Measurements from ENCODE around the gene MICALL1.

DNA sequence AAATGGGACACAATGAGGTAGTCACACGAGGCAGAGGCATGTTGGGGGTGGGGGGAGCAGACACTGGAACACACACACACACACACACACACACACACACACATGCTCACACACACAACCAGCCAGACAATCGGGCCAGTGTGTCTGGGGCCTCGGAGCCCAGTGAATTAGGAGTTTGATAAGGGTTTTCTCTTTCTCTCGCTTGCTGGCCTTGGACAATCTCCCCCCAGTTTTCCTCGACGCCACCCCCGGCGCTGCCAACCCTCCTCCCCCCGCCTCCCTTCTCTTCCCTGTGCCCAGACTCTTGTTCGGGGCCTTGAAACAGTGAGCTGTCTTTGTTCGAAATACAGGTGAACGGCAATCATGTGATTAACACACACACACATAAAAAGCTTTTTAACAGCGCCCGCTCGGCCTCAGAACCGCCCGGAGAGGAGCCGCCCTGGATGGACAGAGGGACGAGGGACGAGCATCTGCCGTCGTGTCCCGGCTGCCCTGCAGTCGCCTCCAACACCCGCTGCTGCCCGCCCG is 79.7 kb downstream of the MICALL1 start:
- TF ChIP-seq, protein P1, sequence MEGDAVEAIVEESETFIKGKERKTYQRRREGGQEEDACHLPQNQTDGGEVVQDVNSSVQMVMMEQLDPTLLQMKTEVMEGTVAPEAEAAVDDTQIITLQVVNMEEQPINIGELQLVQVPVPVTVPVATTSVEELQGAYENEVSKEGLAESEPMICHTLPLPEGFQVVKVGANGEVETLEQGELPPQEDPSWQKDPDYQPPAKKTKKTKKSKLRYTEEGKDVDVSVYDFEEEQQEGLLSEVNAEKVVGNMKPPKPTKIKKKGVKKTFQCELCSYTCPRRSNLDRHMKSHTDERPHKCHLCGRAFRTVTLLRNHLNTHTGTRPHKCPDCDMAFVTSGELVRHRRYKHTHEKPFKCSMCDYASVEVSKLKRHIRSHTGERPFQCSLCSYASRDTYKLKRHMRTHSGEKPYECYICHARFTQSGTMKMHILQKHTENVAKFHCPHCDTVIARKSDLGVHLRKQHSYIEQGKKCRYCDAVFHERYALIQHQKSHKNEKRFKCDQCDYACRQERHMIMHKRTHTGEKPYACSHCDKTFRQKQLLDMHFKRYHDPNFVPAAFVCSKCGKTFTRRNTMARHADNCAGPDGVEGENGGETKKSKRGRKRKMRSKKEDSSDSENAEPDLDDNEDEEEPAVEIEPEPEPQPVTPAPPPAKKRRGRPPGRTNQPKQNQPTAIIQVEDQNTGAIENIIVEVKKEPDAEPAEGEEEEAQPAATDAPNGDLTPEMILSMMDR (conservative IDR thresholded peaks at IDR 0.05; ENCODE audit: low read depth, low read length), result no peak
- no peak for TF ChIP-seq RAD21 (IDR thresholded peaks at IDR 0.05; ENCODE audit: low read length)
- no peak for TF ChIP-seq CEBPB (IDR thresholded peaks at IDR 0.05; ENCODE audit: low read depth, low read length)
- TF ChIP-seq CHD1 (IDR thresholded peaks at IDR 0.05; ENCODE audit: low read depth, low read length), result no peak
- no peak for TF ChIP-seq MAZ (IDR thresholded peaks at IDR 0.05; ENCODE audit: borderline replicate concordance, low read depth, low read length)
- TF ChIP-seq POLR2A (IDR thresholded peaks at IDR 0.05; ENCODE audit: low read depth, low read length), result no peak
- TF ChIP-seq MXI1 (IDR thresholded peaks at IDR 0.05; ENCODE audit: borderline replicate concordance, low read depth, low read length), result no peak
